Vagina (tissue), 2 donors: ENCODE results near the gene HNRNPK.

Experiments used
- POLR2A ChIP-seq, 2 donors: fragments of 450-650 bp; IDR thresholded peaks; one replicate each; pipeline ENCODE4 v1.6.1; 2017; ENCODE audit warnings: antibody characterized with exemption in 2 of 2, mild to moderate bottlenecking in 2 of 2, moderate library complexity in 2 of 2
- TF ChIP-seq, protein P1 (sequence below), 3 experiments: fragments of 450-650 bp in 2 of 3; fragments of 200-600 bp in 1 of 3; sonication (generic) in 1 of 3; IDR thresholded peaks; one replicate each; pipeline ENCODE4 v1.5.1; 2017 to 2019; ENCODE audit warnings: antibody characterized with exemption in 3 of 3, mild to moderate bottlenecking in 2 of 3, moderate library complexity in 2 of 3

DNA sequence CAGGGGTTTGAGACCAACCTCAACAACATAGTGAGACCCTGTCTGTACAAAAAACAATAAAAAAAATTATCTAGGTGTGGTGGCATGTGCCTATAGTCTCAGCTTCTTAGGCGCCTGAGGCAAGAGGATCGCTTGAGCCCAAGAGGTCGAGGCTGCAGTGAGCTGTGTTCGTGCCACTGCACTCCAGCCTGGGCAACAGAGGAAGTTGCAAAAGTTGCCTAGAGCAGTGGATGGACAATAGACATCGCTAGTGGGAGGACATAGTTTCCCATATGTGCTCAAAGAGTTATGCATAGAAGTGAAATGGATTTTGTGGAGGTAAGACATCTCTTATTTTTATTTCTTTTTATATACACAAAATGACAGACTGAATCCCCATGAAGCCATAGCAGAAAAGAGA lies 19.0 kb downstream of the HNRNPK start:
- TF ChIP-seq POLR2A (IDR thresholded peaks at IDR 0.05) = no peak
- TF ChIP-seq, protein P1, sequence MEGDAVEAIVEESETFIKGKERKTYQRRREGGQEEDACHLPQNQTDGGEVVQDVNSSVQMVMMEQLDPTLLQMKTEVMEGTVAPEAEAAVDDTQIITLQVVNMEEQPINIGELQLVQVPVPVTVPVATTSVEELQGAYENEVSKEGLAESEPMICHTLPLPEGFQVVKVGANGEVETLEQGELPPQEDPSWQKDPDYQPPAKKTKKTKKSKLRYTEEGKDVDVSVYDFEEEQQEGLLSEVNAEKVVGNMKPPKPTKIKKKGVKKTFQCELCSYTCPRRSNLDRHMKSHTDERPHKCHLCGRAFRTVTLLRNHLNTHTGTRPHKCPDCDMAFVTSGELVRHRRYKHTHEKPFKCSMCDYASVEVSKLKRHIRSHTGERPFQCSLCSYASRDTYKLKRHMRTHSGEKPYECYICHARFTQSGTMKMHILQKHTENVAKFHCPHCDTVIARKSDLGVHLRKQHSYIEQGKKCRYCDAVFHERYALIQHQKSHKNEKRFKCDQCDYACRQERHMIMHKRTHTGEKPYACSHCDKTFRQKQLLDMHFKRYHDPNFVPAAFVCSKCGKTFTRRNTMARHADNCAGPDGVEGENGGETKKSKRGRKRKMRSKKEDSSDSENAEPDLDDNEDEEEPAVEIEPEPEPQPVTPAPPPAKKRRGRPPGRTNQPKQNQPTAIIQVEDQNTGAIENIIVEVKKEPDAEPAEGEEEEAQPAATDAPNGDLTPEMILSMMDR (IDR thresholded peaks at IDR 0.05) = no peak
